GM19099 (cell line): ENCODE data around the gene HK1.

Experiments used
- POLR2A ChIP-seq: IDR thresholded peaks from 3 replicates; pipeline ENCODE4 v1.6.1; 2011; ENCODE audit warnings: low read depth; ENCODE audit not compliant: insufficient read length; ENCODE audit errors: extremely low read depth

The HK1 gene

GRCh38 chr10:69366738-69367137 lies 88.4 kb downstream of the HK1 start:
- TF ChIP-seq POLR2A = no peak

GRCh38 chr10:69367469-69367868 lies 89.2 kb downstream of the HK1 start:
- TF ChIP-seq POLR2A = no peak

DNA sequence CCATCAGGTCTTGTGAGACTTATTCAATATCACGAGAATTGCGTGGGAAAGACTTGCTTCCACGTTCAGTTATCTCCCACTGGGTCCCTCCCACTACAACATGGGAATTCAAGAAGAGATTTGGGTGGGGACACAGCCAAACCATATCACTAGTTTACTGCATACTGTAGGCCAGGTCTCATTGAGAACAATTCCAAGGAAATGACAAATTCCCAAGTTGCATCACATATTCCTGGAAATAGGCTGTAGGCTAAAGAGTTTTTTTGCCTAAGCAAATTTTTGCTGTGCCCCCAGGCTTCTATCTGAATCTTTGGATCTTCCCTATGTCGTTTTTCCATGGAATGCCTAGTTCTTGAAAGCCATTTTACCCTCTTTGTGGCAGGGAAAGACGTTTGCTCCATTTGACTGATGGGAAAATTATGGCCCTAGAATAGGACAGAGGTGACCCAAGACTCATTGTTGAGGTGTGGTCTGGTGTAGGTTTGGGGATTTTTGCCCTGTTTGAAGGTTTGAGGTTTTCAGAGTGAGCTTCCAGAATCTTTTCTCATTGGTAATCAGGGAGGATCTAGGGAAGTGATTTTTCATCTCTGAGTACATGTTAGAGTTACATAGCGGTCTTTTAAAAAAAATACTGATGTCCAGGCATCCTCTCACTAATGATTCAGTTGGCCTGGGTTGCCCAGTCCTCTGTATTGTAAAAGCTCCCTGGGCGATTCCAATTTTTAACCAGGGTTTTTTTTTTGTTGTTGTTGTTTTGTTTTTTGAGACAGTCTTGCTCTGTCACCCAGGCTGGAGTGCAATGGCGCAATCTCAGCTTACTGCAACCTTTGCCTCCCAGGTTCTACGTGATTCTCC lies 94.1 kb downstream of the HK1 start:
- TF ChIP-seq POLR2A = no peak

- TF ChIP-seq POLR2A = no peak
These were observed 95.9 kb downstream of the HK1 start for GRCh38 chr10:69374242-69374641.

DNA sequence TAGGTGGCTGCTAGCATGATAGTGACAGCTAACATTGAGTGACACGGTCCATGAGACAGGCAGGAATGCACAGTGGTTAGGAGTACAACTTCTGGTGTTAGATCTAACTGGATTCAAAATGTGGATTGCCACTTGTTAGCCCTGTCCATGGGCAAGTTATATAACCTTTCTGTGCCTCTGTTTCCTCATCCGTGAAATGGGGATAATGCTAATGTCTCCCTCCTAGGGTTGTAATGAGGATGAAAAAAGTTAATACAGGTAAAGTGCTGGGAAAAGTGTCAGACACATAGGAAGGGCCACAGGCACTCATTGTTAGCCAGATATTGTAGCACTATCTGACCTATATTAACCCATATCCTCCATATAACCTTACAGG lies 96.6 kb downstream of the HK1 start:
- TF ChIP-seq POLR2A = no peak

DNA sequence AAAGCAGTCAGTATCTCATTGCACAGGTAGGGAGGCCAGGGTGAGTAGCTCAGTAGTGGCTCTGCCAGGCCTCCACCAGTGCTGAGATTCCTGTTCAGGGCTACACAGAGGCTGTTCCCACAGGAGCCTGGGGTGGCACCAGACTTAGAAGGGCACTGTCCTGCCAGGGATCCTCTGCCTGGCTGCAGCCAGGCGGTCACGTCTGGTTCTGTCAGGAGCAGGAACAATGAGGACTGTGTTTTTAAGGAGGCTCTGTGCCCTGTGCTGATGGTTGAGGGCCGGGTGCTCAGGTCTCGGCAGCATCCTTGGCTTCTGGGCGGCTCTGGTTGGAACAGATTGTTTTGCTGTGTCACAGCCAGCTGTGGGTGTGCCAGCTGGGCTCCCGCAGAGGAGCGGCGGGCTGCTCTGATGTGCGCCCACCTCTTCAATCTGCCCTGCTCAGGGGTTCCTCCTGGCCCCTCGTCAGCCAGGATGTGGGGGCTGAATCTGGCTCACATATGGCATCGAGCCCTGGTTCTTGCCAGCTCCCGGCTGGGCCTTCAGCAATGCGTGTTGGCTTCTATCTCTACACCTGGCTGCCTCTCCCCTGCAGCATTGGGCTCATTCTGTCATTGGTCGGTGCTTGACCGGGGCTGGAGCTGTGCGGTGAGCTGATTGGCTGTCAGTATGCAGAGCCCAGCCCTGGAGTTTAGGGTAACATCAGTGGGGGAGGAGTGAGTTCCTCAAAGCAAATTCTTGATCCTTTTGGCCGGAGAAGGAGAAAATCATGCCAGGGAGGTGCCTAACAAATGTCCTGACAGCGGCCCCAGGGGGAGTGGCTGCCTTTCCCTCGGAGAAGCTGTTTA lies 97.2 kb downstream of the HK1 start:
- no peak for TF ChIP-seq POLR2A

GRCh38 chr10:69376662-69377061 lies 98.4 kb downstream of the HK1 start:
- TF ChIP-seq POLR2A = no peak

DNA sequence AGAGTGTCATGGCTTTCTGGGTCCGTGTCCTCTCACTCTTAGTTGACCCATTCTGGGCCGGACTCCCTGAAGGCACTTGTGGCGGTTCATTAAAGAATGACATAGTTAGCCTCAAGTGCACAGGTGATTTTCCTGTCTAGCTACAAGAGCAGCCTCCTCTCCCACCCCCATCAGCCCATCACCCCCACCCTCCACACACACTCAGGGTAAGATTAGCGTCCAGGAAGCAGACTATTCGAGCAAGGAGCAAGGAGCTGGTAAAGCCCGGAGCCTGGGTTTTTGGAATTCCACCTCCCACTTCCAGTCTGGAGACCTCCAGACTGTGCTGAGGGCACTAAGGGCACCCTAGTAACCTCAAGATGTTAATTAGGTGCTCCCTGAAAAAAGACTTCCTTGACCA lies 98.9 kb downstream of the HK1 start:
- no peak for TF ChIP-seq POLR2A

GRCh38 chr10:69377933-69378332 lies 99.6 kb downstream of the HK1 start:
- no peak for TF ChIP-seq POLR2A

DNA sequence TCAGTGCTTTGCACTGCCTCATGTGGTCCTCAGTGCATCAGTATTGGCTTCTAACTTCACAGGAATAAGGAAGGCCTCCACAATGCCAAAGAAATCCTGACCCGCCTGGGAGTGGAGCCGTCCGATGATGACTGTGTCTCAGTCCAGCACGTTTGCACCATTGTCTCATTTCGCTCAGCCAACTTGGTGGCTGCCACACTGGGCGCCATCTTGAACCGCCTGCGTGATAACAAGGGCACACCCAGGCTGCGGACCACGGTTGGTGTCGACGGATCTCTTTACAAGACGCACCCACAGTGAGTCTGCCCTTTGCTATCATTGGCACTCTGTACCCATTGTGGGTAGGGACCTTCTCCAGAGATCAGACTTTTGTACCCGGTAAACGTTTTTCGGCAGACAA lies 101.5 kb downstream of the HK1 start:
- TF ChIP-seq POLR2A = no peak

GRCh38 chr10:69382382-69383117 lies 104.3 kb downstream of the HK1 start:
- no peak for TF ChIP-seq POLR2A

DNA sequence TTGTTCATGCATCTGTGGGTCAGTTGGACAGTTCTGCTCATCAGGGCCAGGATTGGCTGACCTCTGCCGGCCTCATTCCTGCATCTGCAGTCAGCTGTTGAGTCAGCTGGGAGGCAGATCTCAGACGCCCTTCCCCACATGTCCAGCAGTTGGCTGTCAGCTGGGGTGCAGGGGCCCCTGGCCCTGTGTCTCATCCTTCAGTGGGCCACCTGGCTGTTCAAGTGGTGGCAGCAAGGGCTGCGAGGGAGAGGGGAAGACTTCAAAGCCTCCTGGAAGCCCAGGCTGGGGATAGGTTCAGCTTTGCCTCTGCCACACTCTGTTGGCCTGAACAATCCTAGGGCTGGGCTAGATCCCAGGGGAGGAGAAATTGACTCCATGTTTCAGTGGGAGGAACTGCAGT lies 105.3 kb downstream of the HK1 start:
- TF ChIP-seq POLR2A = no peak

DNA sequence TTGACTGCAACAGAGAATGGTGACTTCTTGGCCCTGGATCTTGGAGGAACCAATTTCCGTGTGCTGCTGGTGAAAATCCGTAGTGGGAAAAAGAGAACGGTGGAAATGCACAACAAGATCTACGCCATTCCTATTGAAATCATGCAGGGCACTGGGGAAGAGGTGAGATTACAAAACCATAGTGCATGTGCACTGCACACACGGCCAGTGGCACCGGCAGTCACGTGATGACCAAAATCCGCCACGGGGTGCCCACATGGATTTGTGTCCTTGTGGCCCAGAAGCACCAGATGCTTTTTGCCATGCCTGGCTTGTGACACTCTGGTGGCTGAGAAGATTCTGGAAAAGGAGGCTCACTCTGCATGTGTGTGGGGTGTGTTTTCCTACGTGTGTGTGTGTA lies 106.0 kb downstream of the HK1 start:
- no peak for TF ChIP-seq POLR2A

DNA sequence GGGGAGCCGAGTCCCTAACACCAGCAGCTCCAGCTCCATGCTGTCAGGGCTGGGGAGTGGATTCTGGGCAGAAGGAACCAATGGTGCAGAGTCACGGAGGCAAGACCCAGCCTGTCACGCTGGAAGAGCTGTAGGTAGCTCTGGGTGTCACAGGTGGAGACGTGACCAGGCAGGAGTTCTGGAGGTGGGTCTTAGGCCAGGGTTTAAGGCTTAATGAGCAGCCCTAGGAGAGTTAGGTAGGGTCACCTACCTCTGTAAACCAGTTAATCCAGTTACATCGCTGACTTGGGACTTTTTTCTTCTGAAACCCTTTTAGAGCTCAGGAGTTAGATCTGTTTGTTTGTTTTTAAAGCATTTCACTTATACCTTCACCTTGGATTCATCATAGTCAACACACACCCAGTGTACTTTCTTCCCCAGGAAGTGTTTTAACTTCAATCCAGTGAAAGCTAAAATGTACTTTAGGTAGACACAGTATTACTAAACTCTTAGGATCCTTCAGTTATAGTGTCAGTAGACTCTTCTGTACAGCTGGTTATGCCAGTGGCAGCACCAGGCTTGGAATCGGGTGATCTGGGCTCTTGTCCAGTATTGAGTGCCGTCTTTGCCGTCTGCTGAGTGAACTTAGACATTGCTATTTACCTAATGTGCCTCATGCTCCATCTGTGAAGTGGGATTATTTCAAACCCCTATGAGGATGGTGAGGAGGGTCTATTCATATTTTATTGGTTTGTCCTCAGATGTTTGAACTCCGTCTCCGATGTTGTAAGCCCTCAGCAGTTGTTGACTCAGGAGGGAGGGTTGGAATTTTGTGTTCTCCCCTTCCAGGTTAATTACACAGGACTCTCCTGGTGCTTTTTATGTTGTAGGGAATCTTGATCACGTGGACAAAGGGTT lies 107.4 kb downstream of the HK1 start:
- no peak for TF ChIP-seq POLR2A
